ENCODE results near the gene KMT2D. TPM values are rescaled to one million over a fixed set of nuclear protein-coding genes. Genes with fewer than 3 reads are reported as not detected.

KMT2D gene
- total and polyA plus RNA-seq, 10 of the 15 experiments (the other 5 are each of a cell fraction or from before 2014, with no cell fraction given) = 0.51 to 71.5 (median 10.4) TPM

DNA sequence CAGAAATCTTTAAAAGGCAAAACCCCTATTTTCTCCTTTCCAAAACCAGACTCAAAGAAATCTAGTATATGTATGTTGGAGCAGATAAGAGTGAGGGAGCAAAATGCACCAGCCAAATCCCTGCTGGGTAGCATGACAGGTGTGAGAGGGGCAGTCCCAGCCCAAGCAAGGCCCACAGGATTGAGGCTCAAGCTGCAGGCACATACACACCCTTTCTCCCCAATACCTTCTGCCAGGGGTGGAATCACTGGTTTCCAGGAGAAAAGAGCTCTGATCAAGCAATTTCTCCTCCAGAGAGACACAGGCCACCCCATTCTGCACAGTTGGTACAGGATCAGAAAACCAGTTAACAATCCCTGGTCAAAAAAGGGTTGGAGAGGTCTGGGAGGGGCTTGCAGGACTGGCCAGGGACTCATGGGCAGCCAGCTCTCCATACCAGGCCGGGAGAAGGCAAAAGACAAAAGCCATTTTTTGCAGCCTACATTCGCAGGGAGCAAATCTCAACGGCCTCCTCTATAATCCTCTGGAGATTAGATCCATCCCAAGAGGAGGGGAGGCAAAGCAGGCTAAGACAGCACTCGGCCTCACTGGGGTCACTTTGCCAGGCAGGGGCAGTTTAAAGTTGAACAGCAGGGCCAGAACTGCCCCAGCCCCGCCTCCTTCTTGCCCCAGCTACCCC lies 2.1 kb downstream of the KMT2D start (continued):
- TF ChIP-seq IRF5 (IDR thresholded peaks at IDR 0.05; ENCODE audit: borderline replicate concordance) = no peak
- TF ChIP-seq HSF1 (IDR thresholded peaks at IDR 0.05; ENCODE audit: low read depth, low read length) = no peak
- TF ChIP-seq, protein P1, sequence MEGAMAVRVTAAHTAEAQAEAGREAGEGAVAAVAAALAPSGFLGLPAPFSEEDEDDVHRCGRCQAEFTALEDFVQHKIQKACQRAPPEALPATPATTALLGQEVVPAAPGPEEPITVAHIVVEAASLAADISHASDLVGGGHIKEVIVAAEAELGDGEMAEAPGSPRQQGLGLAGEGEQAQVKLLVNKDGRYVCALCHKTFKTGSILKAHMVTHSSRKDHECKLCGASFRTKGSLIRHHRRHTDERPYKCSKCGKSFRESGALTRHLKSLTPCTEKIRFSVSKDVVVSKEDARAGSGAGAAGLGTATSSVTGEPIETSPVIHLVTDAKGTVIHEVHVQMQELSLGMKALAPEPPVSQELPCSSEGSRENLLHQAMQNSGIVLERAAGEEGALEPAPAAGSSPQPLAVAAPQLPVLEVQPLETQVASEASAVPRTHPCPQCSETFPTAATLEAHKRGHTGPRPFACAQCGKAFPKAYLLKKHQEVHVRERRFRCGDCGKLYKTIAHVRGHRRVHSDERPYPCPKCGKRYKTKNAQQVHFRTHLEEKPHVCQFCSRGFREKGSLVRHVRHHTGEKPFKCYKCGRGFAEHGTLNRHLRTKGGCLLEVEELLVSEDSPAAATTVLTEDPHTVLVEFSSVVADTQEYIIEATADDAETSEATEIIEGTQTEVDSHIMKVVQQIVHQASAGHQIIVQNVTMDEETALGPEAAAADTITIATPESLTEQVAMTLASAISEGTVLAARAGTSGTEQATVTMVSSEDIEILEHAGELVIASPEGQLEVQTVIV (IDR thresholded peaks at IDR 0.05; ENCODE audit: borderline replicate concordance, partially characterized antibody) = no peak
- TF ChIP-seq, protein P2, sequence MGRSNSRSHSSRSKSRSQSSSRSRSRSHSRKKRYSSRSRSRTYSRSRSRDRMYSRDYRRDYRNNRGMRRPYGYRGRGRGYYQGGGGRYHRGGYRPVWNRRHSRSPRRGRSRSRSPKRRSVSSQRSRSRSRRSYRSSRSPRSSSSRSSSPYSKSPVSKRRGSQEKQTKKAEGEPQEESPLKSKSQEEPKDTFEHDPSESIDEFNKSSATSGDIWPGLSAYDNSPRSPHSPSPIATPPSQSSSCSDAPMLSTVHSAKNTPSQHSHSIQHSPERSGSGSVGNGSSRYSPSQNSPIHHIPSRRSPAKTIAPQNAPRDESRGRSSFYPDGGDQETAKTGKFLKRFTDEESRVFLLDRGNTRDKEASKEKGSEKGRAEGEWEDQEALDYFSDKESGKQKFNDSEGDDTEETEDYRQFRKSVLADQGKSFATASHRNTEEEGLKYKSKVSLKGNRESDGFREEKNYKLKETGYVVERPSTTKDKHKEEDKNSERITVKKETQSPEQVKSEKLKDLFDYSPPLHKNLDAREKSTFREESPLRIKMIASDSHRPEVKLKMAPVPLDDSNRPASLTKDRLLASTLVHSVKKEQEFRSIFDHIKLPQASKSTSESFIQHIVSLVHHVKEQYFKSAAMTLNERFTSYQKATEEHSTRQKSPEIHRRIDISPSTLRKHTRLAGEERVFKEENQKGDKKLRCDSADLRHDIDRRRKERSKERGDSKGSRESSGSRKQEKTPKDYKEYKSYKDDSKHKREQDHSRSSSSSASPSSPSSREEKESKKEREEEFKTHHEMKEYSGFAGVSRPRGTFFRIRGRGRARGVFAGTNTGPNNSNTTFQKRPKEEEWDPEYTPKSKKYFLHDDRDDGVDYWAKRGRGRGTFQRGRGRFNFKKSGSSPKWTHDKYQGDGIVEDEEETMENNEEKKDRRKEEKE (IDR thresholded peaks at IDR 0.05) = no peak

Measured in GM12878 (cell line).